HAP-1 (cell line): Measurements from ENCODE around the gene PCAT7.
"Not testable (repeated sequence)": the region's sequence is repeated elsewhere in the genome, so short reads cannot be mapped to it uniquely, and the experiment has no call there.

Experiments
- DNase-seq, 2 experiments: peaks; one replicate each; pipeline ENCODE4 v3.0.0-alpha.2; 2016 to 2020; ENCODE audit warnings: low spot score in 2 of 2
- H3K27me3 ChIP-seq: fragments of 250-450 bp; sonication (Bioruptor Pico); 2 replicates; pipeline ENCODE4 v1.5.1; 2020; ENCODE audit warnings: low read depth, mild to moderate bottlenecking, moderate library complexity
- H3K36me3 ChIP-seq: fragments of 250-450 bp; sonication (Bioruptor Pico); replicated peaks from 2 replicates; pipeline ENCODE4 v1.5.1; 2020; ENCODE audit warnings: mild to moderate bottlenecking
- H3K4me1 ChIP-seq: fragments of 250-450 bp; sonication (Bioruptor Pico); 2 replicates; pipeline ENCODE4 v1.5.1; 2020; ENCODE audit warnings: mild to moderate bottlenecking
- H3K4me3 ChIP-seq: fragments of 250-450 bp; sonication (Bioruptor Pico); 2 replicates; pipeline ENCODE4 v1.5.1; 2020; ENCODE audit warnings: mild to moderate bottlenecking, moderate library complexity
- H3K9me3 ChIP-seq: fragments of 250-450 bp; sonication (Bioruptor Pico); 2 replicates; pipeline ENCODE4 v1.5.1; 2020; ENCODE audit warnings: mild to moderate bottlenecking, moderate library complexity
- in situ Hi-C: fragments of 300-500 bp; cut with MboI; formaldehyde crosslinking; loops from 3 replicates; pipeline ENCODE4 v1.14.3; 2020; ENCODE audit warnings: low sequenced_read_pairs, inconsistent platforms, mixed read lengths

The PCAT7 gene

GRCh38 chr9:94576131-94576530 lies 21.2 kb downstream of the PCAT7 start:
- H3K27me3 ChIP-seq, result no peaks in the 10 kb centered on the region
- H3K9me3 ChIP-seq, result no peaks in the 10 kb centered on the region; the same call in none of the 2 replicates
- H3K4me1 ChIP-seq, result no peaks in the 10 kb centered on the region
- H3K4me3 ChIP-seq, result no peak overlapping the region
- no peaks in the 10 kb centered on the region for H3K36me3 ChIP-seq
- in situ Hi-C loops, result no loop called here
- DNase-seq, result no peak

GRCh38 chr9:94577036-94577435 lies 22.2 kb downstream of the PCAT7 start:
- in situ Hi-C loops, result no loop called here
- Histone ChIP-seq H3K4me3 (no peak overlapping the region), H3K4me1 (no peaks in the 10 kb centered on the region), H3K27me3 (no peaks in the 10 kb centered on the region), H3K36me3 (no peaks in the 10 kb centered on the region), H3K9me3 (no peaks in the 10 kb centered on the region; the same call in none of the 2 replicates)
- no peak for DNase-seq

- Histone ChIP-seq H3K36me3 (no peaks in the 10 kb centered on the region), H3K4me1 (no peaks in the 10 kb centered on the region), H3K9me3 (no peaks in the 10 kb centered on the region; the same call in none of the 2 replicates), H3K4me3 (no peak overlapping the region), H3K27me3 (no peaks in the 10 kb centered on the region)
- DNase-seq, result no peak
- in situ Hi-C loops, result no loop called here
Measured at GRCh38 chr9:94577571-94577970, 22.7 kb downstream of the PCAT7 start.

GRCh38 chr9:94581728-94582127 lies 26.8 kb downstream of the PCAT7 start:
- Histone ChIP-seq H3K27me3 (no peaks in the 10 kb centered on the region), H3K4me1 (no peaks in the 10 kb centered on the region), H3K4me3 (no peak overlapping the region), H3K9me3 (no peaks in the 10 kb centered on the region; the same call in 1 of the 2 replicates), H3K36me3 (no peaks in the 10 kb centered on the region)
- in situ Hi-C loops, result no loop called here
- no peak for DNase-seq

GRCh38 chr9:94584555-94584954 lies 29.7 kb downstream of the PCAT7 start:
- DNase-seq, result no peak
- Histone ChIP-seq H3K36me3 (no peaks in the 10 kb centered on the region), H3K4me1 (no peaks in the 10 kb centered on the region), H3K27me3 (no peaks in the 10 kb centered on the region), H3K4me3 (no peak overlapping the region), H3K9me3 (no peaks in the 10 kb centered on the region; the same call in 1 of the 2 replicates)
- in situ Hi-C loops, result no loop called here

GRCh38 chr9:94586316-94586715 lies 31.4 kb downstream of the PCAT7 start:
- no peak for DNase-seq
- no peak overlapping the region for H3K4me3 ChIP-seq
- in situ Hi-C loops, result no loop called here

GRCh38 chr9:94586814-94587213 lies 31.9 kb downstream of the PCAT7 start:
- H3K4me1 ChIP-seq, result no peaks in the 10 kb centered on the region
- H3K27me3 ChIP-seq, result no peaks in the 10 kb centered on the region
- DNase-seq, result no peak
- H3K4me3 ChIP-seq, result no peak overlapping the region
- in situ Hi-C loops, result no loop called here
- no peaks in the 10 kb centered on the region for H3K9me3 ChIP-seq
- H3K36me3 ChIP-seq, result no peaks in the 10 kb centered on the region

More at GRCh38 chr9:94586316-94586715, 31.4 kb downstream of the PCAT7 start:
- Histone ChIP-seq H3K36me3 (no peaks in the 10 kb centered on the region), H3K27me3 (no peaks in the 10 kb centered on the region), H3K4me1 (no peaks in the 10 kb centered on the region), H3K9me3 (no peaks in the 10 kb centered on the region)

GRCh38 chr9:94588681-94589080 lies 33.8 kb downstream of the PCAT7 start:
- DNase-seq, result no peak
- Histone ChIP-seq H3K36me3 (no peaks in the 10 kb centered on the region), H3K27me3 (no peaks in the 10 kb centered on the region), H3K4me3 (no peak overlapping the region), H3K9me3 (no peaks in the 10 kb centered on the region), H3K4me1 (no peaks in the 10 kb centered on the region)
- in situ Hi-C loops, result no loop called here

- in situ Hi-C loops, H3K4me1 ChIP-seq: not testable (repeated sequence)
Measured at GRCh38 chr9:94591046-94591545, 36.2 kb downstream of the PCAT7 start.

GRCh38 chr9:94591876-94592275 lies 37.0 kb downstream of the PCAT7 start:
- no peaks in the 10 kb centered on the region for H3K27me3 ChIP-seq
- H3K9me3 ChIP-seq, result no peaks in the 10 kb centered on the region
- no peak for DNase-seq
- H3K4me3 ChIP-seq, result no peak overlapping the region
- in situ Hi-C loops, result no loop called here
- H3K36me3 ChIP-seq, result no peaks in the 10 kb centered on the region
- no peaks in the 10 kb centered on the region for H3K4me1 ChIP-seq

More at GRCh38 chr9:94591046-94591545, 36.2 kb downstream of the PCAT7 start:
- not testable (repeated sequence) for H3K36me3 ChIP-seq, H3K9me3 ChIP-seq, H3K4me3 ChIP-seq, H3K27me3 ChIP-seq, DNase-seq

GRCh38 chr9:94592683-94593082 lies 37.8 kb downstream of the PCAT7 start:
- H3K9me3 ChIP-seq, H3K27me3 ChIP-seq, in situ Hi-C loops, H3K4me3 ChIP-seq, H3K36me3 ChIP-seq, H3K4me1 ChIP-seq, DNase-seq: not testable (repeated sequence)

GRCh38 chr9:94593459-94594345 lies 38.8 kb downstream of the PCAT7 start, which contains the start of gene FBP2:
Gene FBP2, minus strand, starts transcription at chr9:94593824. Its CDS starts 98 bp downstream, at chr9:94593726.
- H3K27me3 ChIP-seq, result no peaks in the 10 kb centered on the region; the same call in 1 of the 2 replicates
- no peak within 1 kb of the TSS for H3K4me3 ChIP-seq
- H3K9me3 ChIP-seq, result no peaks in the 10 kb centered on the region
- in situ Hi-C loops, result no loop called here
- no peaks in the 10 kb centered on the region for H3K4me1 ChIP-seq
- H3K36me3 ChIP-seq, result no peaks in the 10 kb centered on the region
- DNase-seq, result no peak

GRCh38 chr9:94599102-94599501 lies 44.2 kb downstream of the PCAT7 start:
- no peak overlapping the region for H3K4me3 ChIP-seq
- DNase-seq, result no peak
- in situ Hi-C loops, result no loop called here
- H3K27me3 ChIP-seq, result no peaks in the 10 kb centered on the region; the same call in 1 of the 2 replicates
- H3K4me1 ChIP-seq, result peaks cover 4% of the 10 kb centered on the region
- no peaks in the 10 kb centered on the region for H3K36me3 ChIP-seq
- H3K9me3 ChIP-seq, result no peaks in the 10 kb centered on the region

- in situ Hi-C loops, result no loop called here
- Histone ChIP-seq H3K36me3 (no peaks in the 10 kb centered on the region), H3K27me3 (no peaks in the 10 kb centered on the region; the same call in 1 of the 2 replicates), H3K4me1 (peaks cover 4% of the 10 kb centered on the region), H3K4me3 (no peak overlapping the region), H3K9me3 (no peaks in the 10 kb centered on the region)
- DNase-seq, result no peak
Measured at GRCh38 chr9:94600258-94600657, 45.4 kb downstream of the PCAT7 start.
